Kidney epithelial cell (primary cell): ENCODE measurements around the gene MOG. TPM values are rescaled to one million over a fixed set of nuclear protein-coding genes. Genes with fewer than 3 reads are reported as not detected.
"Not testable (repeated sequence)": the region's sequence is repeated elsewhere in the genome, so short reads cannot be mapped to it uniquely, and the experiment has no call there.

Experiments used
- DNase-seq: peaks from one replicate; pipeline ENCODE4 v3.0.0-alpha.2; 2010; ENCODE audit warnings: low read depth
- H3K27me3 ChIP-seq: 2 replicates; pipeline ENCODE4 v1.6.0; 2011; ENCODE audit warnings: low read length; ENCODE audit not compliant: control insufficient read depth, insufficient read depth
- H3K36me3 ChIP-seq: 2 replicates; pipeline ENCODE4 v1.5.1; 2011; ENCODE audit warnings: low read length; ENCODE audit not compliant: control insufficient read depth, insufficient read depth
- H3K4me3 ChIP-seq: 2 replicates; pipeline ENCODE4 v1.5.1; 2011; ENCODE audit warnings: low read depth, mild to moderate bottlenecking, control low read depth, low read length
- CTCF ChIP-seq: IDR thresholded peaks from 2 replicates; pipeline ENCODE4 v1.5.1; 2011; ENCODE audit warnings: mild to moderate bottlenecking, moderate library complexity, low read length, control low read depth, inconsistent platforms; ENCODE audit not compliant: insufficient read depth, poor library complexity, severe bottlenecking
- total RNA-seq: library from RNA; depleted of rRNA; stranded (reverse); fragments of >200 nt; gene quantifications from 2 replicates; pipeline ENCODE4 v1.2.3, GENCODE V29; 2015

Gene MOG
- total RNA-seq, 1 donor from 2014 or later: not detected

DNA sequence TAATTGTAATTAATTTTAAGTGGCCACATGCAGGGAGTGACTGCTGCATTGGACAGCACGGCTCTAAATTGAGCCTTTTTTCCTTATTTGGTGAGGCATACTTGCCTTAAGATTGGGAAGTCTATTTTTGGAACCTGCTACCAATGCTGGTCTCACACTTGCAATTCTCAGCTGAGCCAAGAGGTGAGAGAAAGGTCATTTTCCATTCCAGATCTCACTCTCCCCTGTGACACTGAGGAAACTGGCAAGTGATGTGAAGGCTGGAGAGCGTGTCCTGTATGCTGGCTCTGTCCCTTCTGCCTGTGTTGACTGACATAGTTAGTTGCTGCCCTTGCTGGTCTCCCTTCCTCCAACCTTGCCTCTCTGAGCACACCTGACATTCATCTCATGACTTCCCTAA lies 735 bp upstream of the MOG start:
- Histone ChIP-seq H3K27me3 (peaks cover 7% of the 10 kb centered on the region), H3K4me3 (no peak overlapping the region), H3K36me3 (no peaks in the 10 kb centered on the region)
- no peak for DNase-seq
- TF ChIP-seq CTCF: no peak

GRCh38 chr6:29661071-29661470 lies 4.2 kb downstream of the MOG start:
- Histone ChIP-seq H3K27me3 (peaks cover 5% of the 10 kb centered on the region), H3K4me3 (no peak overlapping the region)
- TF ChIP-seq CTCF: no peak

GRCh38 chr6:29661502-29662141 lies 4.7 kb downstream of the MOG start:
- H3K36me3 ChIP-seq, H3K4me3 ChIP-seq, H3K27me3 ChIP-seq, DNase-seq: not testable (repeated sequence)

More at GRCh38 chr6:29661071-29661470, 4.2 kb downstream of the MOG start:
- no peaks in the 10 kb centered on the region for H3K36me3 ChIP-seq
- no peak for DNase-seq

DNA sequence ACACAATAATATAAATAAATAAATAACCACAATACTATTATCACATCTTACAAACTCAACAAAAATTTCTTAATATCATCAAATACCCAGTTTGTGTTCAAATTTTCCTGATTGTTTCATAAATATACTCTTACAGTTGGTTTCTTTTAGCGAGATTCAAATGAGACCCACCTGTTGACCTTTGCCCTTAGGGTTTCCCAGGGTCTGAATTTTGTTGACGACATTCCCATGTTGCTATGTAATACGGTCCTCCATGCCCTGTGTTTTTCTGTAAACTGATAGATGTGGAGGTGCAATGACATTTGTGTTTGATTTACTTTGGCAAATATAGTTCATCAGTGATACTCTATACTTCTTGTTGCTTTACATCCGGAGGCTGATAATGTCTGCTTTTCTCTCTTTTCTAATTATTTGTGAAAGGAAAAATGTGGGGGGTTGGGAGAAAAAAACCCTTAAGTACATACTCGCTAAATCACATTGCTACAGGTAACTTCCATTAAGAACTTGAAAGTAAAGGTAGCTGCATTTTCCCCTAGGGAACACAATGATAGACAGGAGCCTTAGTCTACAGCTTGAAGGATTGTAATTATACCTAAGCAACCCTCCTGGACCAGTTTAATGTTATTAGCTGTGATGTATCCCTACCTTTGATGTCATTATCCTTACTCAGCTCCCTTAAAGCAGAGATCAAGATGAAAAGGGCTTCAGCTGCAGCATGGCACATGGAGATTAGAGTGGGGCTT lies 6.6 kb downstream of the MOG start:
- Histone ChIP-seq H3K27me3 (no peaks in the 10 kb centered on the region), H3K4me3 (no peak overlapping the region), H3K36me3 (no peaks in the 10 kb centered on the region)
- no peak for DNase-seq
- no peak for TF ChIP-seq CTCF

GRCh38 chr6:29665942-29666825 lies 9.3 kb downstream of the MOG start:
- peaks cover 5% of the 10 kb centered on the region for H3K27me3 ChIP-seq
- DNase-seq: no peak
- no peaks in the 10 kb centered on the region for H3K36me3 ChIP-seq
- no peak for TF ChIP-seq CTCF
- H3K4me3 ChIP-seq: no peak overlapping the region

DNA sequence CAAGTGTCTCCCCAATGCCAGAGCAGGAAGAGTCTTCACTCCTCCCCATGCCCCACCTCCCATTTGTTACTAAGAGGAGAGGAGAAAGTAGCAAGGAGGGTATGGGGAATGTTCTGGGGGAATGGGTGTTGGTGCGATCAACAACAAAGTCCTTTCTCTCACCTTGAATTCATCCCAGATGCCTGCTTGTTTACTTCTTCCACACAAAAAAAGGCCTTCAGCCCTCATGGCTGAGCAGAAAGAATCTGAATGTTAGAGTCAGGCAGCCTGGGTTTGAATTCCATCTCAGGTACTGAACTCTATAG lies 9.9 kb downstream of the MOG start:
- H3K4me3 ChIP-seq: no peak overlapping the region
- H3K27me3 ChIP-seq: peaks cover 5% of the 10 kb centered on the region

More for the DNA sequence above, 9.9 kb downstream of the MOG start:
- no peak for TF ChIP-seq CTCF
- no peak for DNase-seq
- no peaks in the 10 kb centered on the region for H3K36me3 ChIP-seq
